Common myeloid progenitor, CD34-positive (primary cell): Measurements from ENCODE around the gene RHBDD3.
"Not testable (repeated sequence)": the region's sequence is repeated elsewhere in the genome, so short reads cannot be mapped to it uniquely, and the experiment has no call there.

ENCODE experiments used
- CTCF ChIA-PET: fragments of 350-600 bp; sonication (Branson Sonifier 250); formaldehyde crosslinking; loops from one replicate; lab custom pipeline; 2021; ENCODE audit warnings: antibody characterized with exemption; lab: Charles Lee
- POLR2A ChIA-PET: fragments of 350-600 bp; sonication (Branson Sonifier 250); formaldehyde crosslinking; loops from one replicate; lab custom pipeline; 2021; ENCODE audit warnings: antibody characterized with exemption; lab: Charles Lee
- DNase-seq, 3 donors: peaks; one replicate each; pipeline versions ENCODE4 v3.0.0 to v3.0.0-alpha.2; 2013
- H3K27ac ChIP-seq, 2 experiments: 1 replicate in 1 of 2; 2 replicates in 1 of 2; pipeline ENCODE4 v1.7.0; 2013; ENCODE audit warnings: inconsistent platforms in 2 of 2, low read length in 2 of 2, mild to moderate bottlenecking in 2 of 2, low read depth in 1 of 2, moderate library complexity in 1 of 2; ENCODE audit not compliant: severe bottlenecking in 2 of 2, insufficient read depth in 1 of 2, poor library complexity in 1 of 2
- H3K27me3 ChIP-seq, 5 experiments: replicated peaks in 2 of 5; 1 replicate in 3 of 5; 2 replicates in 2 of 5; pipeline versions ENCODE4 v1.6.1 to v1.7.0; 2013; ENCODE audit warnings: low read length in 4 of 5, mild to moderate bottlenecking in 2 of 5, moderate library complexity in 2 of 5, inconsistent platforms in 1 of 5; ENCODE audit not compliant: insufficient read depth in 5 of 5, control insufficient read depth in 4 of 5
- H3K36me3 ChIP-seq, 4 experiments: 1 replicate in 2 of 4; 2 replicates in 2 of 4; pipeline versions ENCODE4 v1.6.1 to v1.7.0; 2013; ENCODE audit warnings: low read length in 3 of 4, control low read depth in 1 of 4, mild to moderate bottlenecking in 1 of 4; ENCODE audit not compliant: control insufficient read depth in 4 of 4, insufficient read depth in 4 of 4
- H3K4me1 ChIP-seq, 4 experiments: 1 replicate in 3 of 4; 2 replicates in 1 of 4; pipeline versions ENCODE4 v1.6.1 to v1.7.1; 2013; ENCODE audit warnings: low read length in 3 of 4, mild to moderate bottlenecking in 3 of 4, control low read depth in 1 of 4, inconsistent platforms in 1 of 4, moderate library complexity in 1 of 4; ENCODE audit not compliant: control insufficient read depth in 4 of 4, insufficient read depth in 4 of 4; ENCODE audit errors: control extremely low read depth in 1 of 4
- H3K4me3 ChIP-seq, 7 experiments: 1 replicate in 4 of 7; 2 replicates in 3 of 7; pipeline versions ENCODE4 v1.5.1 to v1.7.0; 2013; ENCODE audit warnings: mild to moderate bottlenecking in 7 of 7, low read length in 6 of 7, moderate library complexity in 6 of 7, inconsistent platforms in 2 of 7, low read depth in 2 of 7, control low read depth in 1 of 7; ENCODE audit not compliant: insufficient read depth in 4 of 7, control insufficient read depth in 1 of 7; ENCODE audit errors: extremely low read depth in 1 of 7
- H3K9me3 ChIP-seq, 5 experiments: 1 replicate in 4 of 5; 2 replicates in 1 of 5; pipeline versions ENCODE4 v1.6.1 to v1.7.1; 2013; ENCODE audit warnings: low read length in 4 of 5, mild to moderate bottlenecking in 2 of 5, inconsistent platforms in 1 of 5, low read depth in 1 of 5, moderate library complexity in 1 of 5; ENCODE audit not compliant: control insufficient read depth in 4 of 5, insufficient read depth in 2 of 5; ENCODE audit errors: control extremely low read depth in 1 of 5
- WGBS: methylation state at CpG from one replicate; pipeline ENCODE4 v1.1.5; 2013; ENCODE audit not compliant: insufficient coverage; 5-methylcytosine and 5-hydroxymethylcytosine counted together

The RHBDD3 gene

DNA sequence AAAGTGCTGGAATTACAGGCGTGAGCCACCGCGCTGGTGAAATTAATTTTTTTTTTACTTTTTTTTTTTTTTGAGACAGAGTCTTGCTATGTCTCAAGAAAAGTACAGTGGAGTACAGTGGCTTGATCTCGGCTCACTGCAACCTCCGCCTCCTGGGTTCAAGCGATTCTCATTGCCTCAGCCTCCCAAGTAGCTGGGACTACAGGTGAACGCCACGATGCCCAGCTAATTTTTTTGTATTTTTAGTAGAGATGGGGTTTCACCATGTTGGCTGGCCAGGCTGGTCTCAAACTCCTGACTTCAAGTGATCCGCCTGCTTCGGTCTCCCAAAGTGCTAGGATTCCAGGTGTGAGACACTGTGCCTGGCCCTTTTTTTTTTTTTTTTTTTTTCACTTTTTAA, 19.9 kb downstream of the RHBDD3 start:
- DNase-seq, H3K9me3 ChIP-seq, H3K27ac ChIP-seq, POLR2A ChIA-PET, H3K4me1 ChIP-seq, H3K27me3 ChIP-seq, H3K4me3 ChIP-seq: not testable (repeated sequence)
- peaks cover 6 to 44% (median 27%) of the 10 kb centered on the region in 4 experiments for H3K36me3 ChIP-seq
- 100% methylated on average over 3 of the region's 10 CpGs for WGBS
- CTCF ChIA-PET, result interaction anchor here (0.9 to 3.8 kb wide), 5 partner anchors 11 to 94 kb away, joined by 3 to 24 read pairs (median 3); no protein-coding TSS in a partner anchor

DNA sequence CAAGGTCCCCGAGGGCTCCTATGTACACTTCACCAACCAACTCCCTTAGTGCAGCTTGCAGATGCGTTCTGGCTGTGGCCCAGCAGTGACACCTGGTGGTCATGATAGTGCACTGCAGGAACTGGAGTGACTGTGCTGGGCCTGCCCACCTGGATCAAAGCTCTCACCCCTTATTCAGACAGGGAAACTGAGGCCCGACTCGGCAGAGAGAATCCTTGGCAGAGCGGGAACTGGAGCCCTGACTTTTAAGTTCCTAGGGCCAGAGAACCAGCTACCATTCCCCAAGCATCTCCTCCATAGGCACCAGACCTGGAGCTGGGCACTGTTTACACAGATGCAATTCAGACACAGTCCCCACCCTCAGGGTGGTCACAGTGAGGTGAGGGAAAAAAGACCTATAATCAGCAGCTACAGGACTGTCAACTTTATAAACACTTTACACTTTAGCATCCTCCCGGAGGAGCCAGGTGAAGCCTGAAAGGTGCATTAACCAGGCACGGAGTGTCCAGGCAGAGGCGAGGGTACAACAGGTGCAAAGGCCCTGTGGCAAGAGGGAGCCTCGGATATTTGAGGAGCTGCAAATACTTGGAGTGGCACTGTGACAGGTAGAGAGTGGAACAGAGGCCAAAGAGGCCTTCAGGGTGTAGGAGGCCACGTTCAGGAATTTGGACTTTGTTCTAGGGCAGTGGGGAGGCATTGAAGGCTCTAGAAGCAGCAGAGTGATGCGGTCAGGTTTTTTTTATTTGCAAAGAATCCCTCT, 22.0 kb downstream of the RHBDD3 start:
- peak; percentile 67 to 81 (median 79) for DNase-seq
- peaks cover 8 to 64% (median 36%) of the 10 kb centered on the region in 4 experiments for H3K36me3 ChIP-seq
- 56% methylated on average over 6 of the region's 11 CpGs for WGBS
- H3K4me3 ChIP-seq, result no peak overlapping the region
- peaks cover 0 to 18% (median 0%) of the 10 kb centered on the region in 5 experiments for H3K9me3 ChIP-seq
- peaks cover 0 to 9% (median 5%) of the 10 kb centered on the region in 4 experiments for H3K4me1 ChIP-seq
- POLR2A ChIA-PET, result interaction anchor here (1.6 kb wide), 1 partner anchor 43 kb away, joined by 6 read pairs; no protein-coding TSS in a partner anchor
- CTCF ChIA-PET, result interaction anchor here (0.6 to 3.8 kb wide), 36 partner anchors 8 to 523 kb away, joined by 3 to 49 read pairs (median 4); partner anchors contain the start of gene EMID1
- H3K27me3 ChIP-seq, result no peaks in the 10 kb centered on the region
- H3K27ac ChIP-seq, result no peak overlapping the region

DNA sequence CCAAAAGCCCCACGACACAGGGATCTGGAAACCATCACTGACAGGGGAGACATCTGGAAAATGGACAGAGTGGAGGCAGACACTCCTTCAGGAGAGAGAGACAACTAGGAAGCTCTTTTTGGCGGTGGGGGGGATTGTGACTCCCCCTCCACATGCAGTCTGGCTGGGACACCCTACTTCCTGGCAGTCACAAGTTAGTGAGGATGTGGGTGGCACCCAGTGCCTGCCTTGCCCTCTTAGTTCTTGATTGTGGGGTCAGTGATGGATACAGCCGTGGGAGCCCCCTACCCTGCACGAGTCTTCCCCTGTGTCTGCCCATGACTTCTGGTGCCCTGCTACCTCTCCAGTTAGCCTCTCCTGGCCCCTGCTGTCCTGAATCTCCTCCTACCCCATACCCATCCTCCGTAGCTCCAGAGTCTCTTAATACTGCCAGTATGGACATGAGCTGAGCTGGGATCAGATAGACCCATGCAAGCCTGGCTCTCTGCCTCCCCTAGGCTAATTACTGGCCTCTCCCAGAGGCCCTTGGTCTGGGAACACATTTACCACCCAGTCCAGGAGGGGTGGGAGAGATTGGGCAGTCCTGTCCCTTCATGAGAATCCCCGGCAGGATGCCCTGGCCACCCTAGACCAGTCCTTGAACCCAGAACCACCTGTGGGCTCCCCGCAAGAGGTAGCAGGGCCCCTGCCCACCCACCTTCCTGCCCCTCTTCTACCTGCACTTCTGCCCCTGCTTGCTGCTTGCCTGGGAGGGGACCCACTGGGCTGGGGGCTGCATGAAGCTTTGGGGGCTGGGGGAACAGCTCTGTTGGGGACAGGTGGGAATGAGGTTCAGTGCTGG, 22.8 kb downstream of the RHBDD3 start:
- Histone ChIP-seq H3K4me3 (no peak overlapping the region), H3K36me3 (peaks cover 11 to 71% (median 40%) of the 10 kb centered on the region in 4 experiments), H3K9me3 (peaks cover 0 to 20% (median 2%) of the 10 kb centered on the region in 5 experiments), H3K27ac (no peak overlapping the region), H3K27me3 (no peaks in the 10 kb centered on the region), H3K4me1 (peaks cover 0 to 9% (median 5%) of the 10 kb centered on the region in 4 experiments)
- DNase-seq, result no peak
- CTCF ChIA-PET, result interaction anchor here (0.6 to 3.8 kb wide), 28 partner anchors 9 to 522 kb away, joined by 3 to 49 read pairs (median 4); partner anchors contain the start of gene EMID1
- POLR2A ChIA-PET, result interaction anchor here (1.6 kb wide), 1 partner anchor 42 kb away, joined by 6 read pairs; no protein-coding TSS in a partner anchor
- whole genome bisulfite sequencing, result 90% methylated on average over 2 of the region's 7 CpGs

- no peak for DNase-seq
Observed at GRCh38 chr22:29243874-29244446, 23.8 kb downstream of the RHBDD3 start.

DNA sequence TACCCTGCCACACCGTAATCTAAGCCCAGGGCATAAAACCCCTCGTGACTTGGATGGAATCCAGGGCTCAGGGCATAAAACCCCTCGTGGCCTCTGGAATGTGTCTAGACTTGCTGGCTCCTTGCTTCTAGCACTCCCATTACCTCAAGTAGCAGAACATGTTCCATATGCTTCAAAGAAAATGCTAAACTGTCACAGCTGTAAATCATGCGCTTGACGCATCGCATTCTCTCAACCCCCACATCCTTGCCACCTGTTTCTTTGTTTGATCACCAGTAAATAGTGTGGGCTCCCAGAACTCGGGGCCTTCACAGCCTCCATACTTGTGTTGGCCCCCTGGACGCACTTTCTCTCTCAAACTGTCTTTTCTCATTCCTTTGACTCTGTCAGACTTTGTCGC, 27.3 kb downstream of the RHBDD3 start:
- WGBS, result 97% methylated on average over 8 of the region's 9 CpGs
- Histone ChIP-seq H3K9me3 (peaks cover 0 to 25% (median 5%) of the 10 kb centered on the region in 5 experiments), H3K36me3 (peaks cover 16 to 67% (median 36%) of the 10 kb centered on the region in 4 experiments)
- DNase-seq, H3K4me3 ChIP-seq, H3K4me1 ChIP-seq, H3K27ac ChIP-seq, H3K27me3 ChIP-seq: not testable (repeated sequence)
- CTCF ChIA-PET, result interaction anchor here (1.0 to 1.7 kb wide), 3 partner anchors 9 to 37 kb away, joined by 3 to 6 read pairs (median 4); partner anchors contain the start of gene EMID1
- POLR2A ChIA-PET, result interaction anchor here (1.0 kb wide), 1 partner anchor 34 kb away, joined by 3 read pairs; no protein-coding TSS in a partner anchor

More at GRCh38 chr22:29243874-29244446, 23.8 kb downstream of the RHBDD3 start:
- Histone ChIP-seq H3K27ac (no peak overlapping the region), H3K4me3 (no peak overlapping the region), H3K4me1 (peaks cover 0 to 9% (median 5%) of the 10 kb centered on the region in 4 experiments), H3K36me3 (peaks cover 11 to 76% (median 41%) of the 10 kb centered on the region in 4 experiments), H3K9me3 (peaks cover 0 to 22% (median 5%) of the 10 kb centered on the region in 5 experiments), H3K27me3 (no peaks in the 10 kb centered on the region)
- POLR2A ChIA-PET, result no interaction called here
- CTCF ChIA-PET, result interaction anchor here (1.3 to 3.3 kb wide), 5 partner anchors 10 to 90 kb away, joined by 3 to 49 read pairs (median 5); partner anchors contain the start of gene EMID1
- 84% methylated on average over 2 of the region's 11 CpGs for WGBS

DNA sequence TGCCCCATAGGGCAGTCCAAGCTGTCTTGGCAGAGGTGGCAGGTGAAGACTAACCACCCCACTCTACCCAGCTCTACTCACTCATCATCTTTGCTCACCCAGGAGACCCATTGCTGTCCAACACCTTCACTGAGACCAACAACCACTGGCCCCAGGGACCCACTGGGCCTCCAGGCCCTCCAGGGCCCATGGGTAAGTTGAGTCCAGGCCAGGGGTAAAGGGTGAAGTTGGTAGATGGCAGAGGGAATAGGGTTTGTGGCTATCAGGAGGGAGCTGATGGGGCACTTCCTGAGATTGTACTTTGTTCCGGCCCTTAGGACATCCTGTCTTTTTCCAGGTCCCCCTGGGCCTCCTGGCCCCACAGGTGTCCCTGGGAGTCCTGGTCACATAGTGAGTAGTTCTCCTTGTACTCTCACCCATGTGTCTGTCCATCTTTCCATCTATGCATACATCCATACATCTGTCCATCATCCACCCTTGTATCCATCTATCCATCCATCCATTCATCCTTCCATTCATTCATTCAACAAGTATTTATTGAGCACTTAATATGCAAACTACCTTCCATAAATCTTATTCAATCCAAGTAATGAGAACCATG, 34.4 kb downstream of the RHBDD3 start:
- Histone ChIP-seq H3K36me3 (peaks cover 5 to 41% (median 18%) of the 10 kb centered on the region in 4 experiments), H3K27me3 (no peaks in the 10 kb centered on the region), H3K9me3 (peaks cover 0 to 8% (median 5%) of the 10 kb centered on the region in 5 experiments), H3K4me3 (no peak overlapping the region), H3K27ac (no peak overlapping the region), H3K4me1 (no peaks in the 10 kb centered on the region)
- CTCF ChIA-PET, result interaction anchor here (2.1 kb wide), 2 partner anchors 12 to 27 kb away, joined by 6 to 8 read pairs; partner anchors contain the start of gene EMID1
- POLR2A ChIA-PET, result no interaction called here
- DNase-seq, result no peak
- WGBS, result 100% methylated on average over 1 of the region's 1 CpG
